ENCODE measurements around the gene CEP85.

DNA sequence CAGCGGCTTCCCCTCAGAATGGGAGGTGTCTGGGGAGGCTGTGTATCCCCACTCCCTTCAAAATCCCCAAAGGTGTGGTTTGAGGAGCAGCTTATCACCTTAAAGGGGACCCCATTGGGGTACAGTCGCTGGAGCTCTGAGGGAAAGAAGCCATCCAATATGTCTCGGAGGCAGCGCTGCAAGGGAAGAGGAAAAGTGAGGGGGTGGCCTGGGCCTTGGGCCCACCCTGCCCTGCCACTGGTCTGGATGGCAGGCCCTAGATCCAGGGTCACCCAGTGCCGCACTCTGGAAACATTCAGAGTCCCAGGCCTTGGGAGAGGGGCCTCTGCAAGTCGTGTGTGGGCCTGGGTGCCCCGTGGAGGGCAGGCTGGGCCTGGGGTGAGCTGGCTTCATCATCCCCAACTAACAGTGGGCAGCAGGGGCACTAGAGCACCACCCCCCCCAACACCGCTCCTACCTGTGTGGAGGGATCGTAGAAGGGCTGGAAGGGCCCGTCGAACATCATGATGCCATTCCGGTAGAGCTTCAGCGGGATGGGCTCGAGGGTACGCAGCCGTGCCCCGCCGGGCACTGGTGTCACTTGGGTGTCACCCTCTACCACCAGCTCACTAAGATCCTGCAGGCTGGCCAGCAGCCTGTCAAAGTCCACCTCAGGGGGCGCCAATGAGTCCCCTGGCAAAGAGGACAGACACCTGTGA lies 51.5 kb downstream of the CEP85 start:
- TF ChIP-seq, protein P1, sequence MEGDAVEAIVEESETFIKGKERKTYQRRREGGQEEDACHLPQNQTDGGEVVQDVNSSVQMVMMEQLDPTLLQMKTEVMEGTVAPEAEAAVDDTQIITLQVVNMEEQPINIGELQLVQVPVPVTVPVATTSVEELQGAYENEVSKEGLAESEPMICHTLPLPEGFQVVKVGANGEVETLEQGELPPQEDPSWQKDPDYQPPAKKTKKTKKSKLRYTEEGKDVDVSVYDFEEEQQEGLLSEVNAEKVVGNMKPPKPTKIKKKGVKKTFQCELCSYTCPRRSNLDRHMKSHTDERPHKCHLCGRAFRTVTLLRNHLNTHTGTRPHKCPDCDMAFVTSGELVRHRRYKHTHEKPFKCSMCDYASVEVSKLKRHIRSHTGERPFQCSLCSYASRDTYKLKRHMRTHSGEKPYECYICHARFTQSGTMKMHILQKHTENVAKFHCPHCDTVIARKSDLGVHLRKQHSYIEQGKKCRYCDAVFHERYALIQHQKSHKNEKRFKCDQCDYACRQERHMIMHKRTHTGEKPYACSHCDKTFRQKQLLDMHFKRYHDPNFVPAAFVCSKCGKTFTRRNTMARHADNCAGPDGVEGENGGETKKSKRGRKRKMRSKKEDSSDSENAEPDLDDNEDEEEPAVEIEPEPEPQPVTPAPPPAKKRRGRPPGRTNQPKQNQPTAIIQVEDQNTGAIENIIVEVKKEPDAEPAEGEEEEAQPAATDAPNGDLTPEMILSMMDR (IDR thresholded peaks at IDR 0.05): peak in 2 of 6 experiments; percentile 1 to 17
- no peak for TF ChIP-seq EP300 (IDR thresholded peaks at IDR 0.05)
- TF ChIP-seq POLR2A (IDR thresholded peaks at IDR 0.05): no peak
- no peak for TF ChIP-seq POLR2AphosphoS5 (IDR thresholded peaks at IDR 0.05)

Measured in upper lobe of left lung (tissue), 4 donors.